ENCODE data around the gene INPP5E.
A peak's percentile ranks its signal among the peaks of the same experiment; 100 is the strongest.

Gene INPP5E

GRCh38 chr9:136439481-136440408 is at the start of gene INPP5E:
Gene INPP5E (minus strand): TSS chr9:136439845. CDS start chr9:136439419, 426 bp downstream.
- no peak for DNase-seq

- DNase-seq = no peak
These were observed 48.9 kb upstream of the INPP5E start for GRCh38 chr9:136488247-136489214.

GRCh38 chr9:136487672-136488071 is 48.0 kb upstream of the INPP5E start:
- no peak for DNase-seq

- no peak for DNase-seq
These were observed 47.4 kb upstream of the INPP5E start for GRCh38 chr9:136486823-136487620.

- DNase-seq = no peak
These were observed 46.5 kb upstream of the INPP5E start for GRCh38 chr9:136486131-136486530.

- DNase-seq = no peak
These were observed 45.7 kb upstream of the INPP5E start for GRCh38 chr9:136485049-136486045.

- no peak for DNase-seq
These were observed 44.8 kb upstream of the INPP5E start for GRCh38 chr9:136484153-136485048.

GRCh38 chr9:136483589-136484152 is 44.0 kb upstream of the INPP5E start:
- no peak for DNase-seq

- peak; percentile 44 for DNase-seq
These were observed 43.3 kb upstream of the INPP5E start, which contains the start of gene SEC16A for GRCh38 chr9:136482793-136483588. Gene SEC16A (minus strand): TSS chr9:136483040. CDS start chr9:136477615, 5,425 bp downstream.

- DNase-seq = no peak
These were observed 42.6 kb upstream of the INPP5E start for GRCh38 chr9:136482046-136482792.

- DNase-seq = no peak
These were observed 41.9 kb upstream of the INPP5E start for GRCh38 chr9:136481558-136481957.

GRCh38 chr9:136476369-136477150 is 36.9 kb upstream of the INPP5E start:
- no peak for DNase-seq

GRCh38 chr9:136474974-136475865 is 35.6 kb upstream of the INPP5E start:
- no peak for DNase-seq

- no peak for DNase-seq
These were observed 34.5 kb upstream of the INPP5E start for GRCh38 chr9:136474021-136474640.

GRCh38 chr9:136473354-136473721 is 33.7 kb upstream of the INPP5E start:
- DNase-seq = no peak
